ENCODE measurements around the gene COPB2. TPM values are rescaled to one million over a fixed set of nuclear protein-coding genes. Genes with fewer than 3 reads are reported as not detected.
A peak's percentile ranks its signal among the peaks of the same experiment; 100 is the strongest.

COPB2 gene
- total RNA-seq, 1 donor = 164 TPM

GRCh38 chr3:139430493-139430892, 41.0 kb upstream of the COPB2 start:
- H3K36me3 ChIP-seq (ENCODE audit: insufficient read depth, low read length) = no peaks in the 10 kb centered on the region
- H3K4me3 ChIP-seq (ENCODE audit: insufficient read depth, low read length) = no peak overlapping the region
- TF ChIP-seq CTCF (IDR thresholded peaks at IDR 0.05; ENCODE audit: extremely low read depth, low read depth, low read length) = no peak
- DNase-seq (ENCODE audit: insufficient read length, low spot score, missing footprints) = no peak
- no peak overlapping the region for H2AFZ ChIP-seq (ENCODE audit: low read length)
- H3K27ac ChIP-seq (ENCODE audit: low read depth, low read length) = no peak overlapping the region
- no peaks in the 10 kb centered on the region for H3K27me3 ChIP-seq (ENCODE audit: insufficient read depth, low read length)
- no peaks in the 10 kb centered on the region for H3K9me3 ChIP-seq (ENCODE audit: low read depth, low read length)
- H3K79me2 ChIP-seq (ENCODE audit: insufficient read depth, low read length) = no peaks in the 10 kb centered on the region
- H3K4me2 ChIP-seq (ENCODE audit: insufficient read depth, low read length) = no peak overlapping the region
- no peaks in the 10 kb centered on the region for H3K4me1 ChIP-seq (ENCODE audit: insufficient read depth, low read length)
- no peaks in the 10 kb centered on the region for H4K20me1 ChIP-seq (ENCODE audit: insufficient read depth, low read length)

GRCh38 chr3:139427283-139428060, 38.0 kb upstream of the COPB2 start:
- DNase-seq (ENCODE audit: insufficient read length, low spot score, missing footprints) = peak; percentile 59
- TF ChIP-seq CTCF (IDR thresholded peaks at IDR 0.05; ENCODE audit: extremely low read depth, low read depth, low read length) = peak; percentile 85
- H3K4me3 ChIP-seq (ENCODE audit: insufficient read depth, low read length) = no peak overlapping the region
- H3K27me3 ChIP-seq (ENCODE audit: insufficient read depth, low read length) = no peaks in the 10 kb centered on the region
- H4K20me1 ChIP-seq (ENCODE audit: insufficient read depth, low read length) = no peaks in the 10 kb centered on the region
- no peak overlapping the region for H2AFZ ChIP-seq (ENCODE audit: low read length)
- H3K4me2 ChIP-seq (ENCODE audit: insufficient read depth, low read length) = no peak overlapping the region
- H3K9me3 ChIP-seq (ENCODE audit: low read depth, low read length) = no peaks in the 10 kb centered on the region
- no peak overlapping the region for H3K27ac ChIP-seq (ENCODE audit: low read depth, low read length)
- no peaks in the 10 kb centered on the region for H3K36me3 ChIP-seq (ENCODE audit: insufficient read depth, low read length)
- no peaks in the 10 kb centered on the region for H3K4me1 ChIP-seq (ENCODE audit: insufficient read depth, low read length)
- H3K79me2 ChIP-seq (ENCODE audit: insufficient read depth, low read length) = no peaks in the 10 kb centered on the region

GRCh38 chr3:139425745-139426400, 36.4 kb upstream of the COPB2 start:
- Histone ChIP-seq H3K27ac (ENCODE audit: low read depth, low read length) (no peak overlapping the region), H3K27me3 (ENCODE audit: insufficient read depth, low read length) (no peaks in the 10 kb centered on the region), H3K36me3 (ENCODE audit: insufficient read depth, low read length) (no peaks in the 10 kb centered on the region), H2AFZ (ENCODE audit: low read length) (no peak overlapping the region), H4K20me1 (ENCODE audit: insufficient read depth, low read length) (no peaks in the 10 kb centered on the region), H3K9me3 (ENCODE audit: low read depth, low read length) (no peaks in the 10 kb centered on the region), H3K4me2 (ENCODE audit: insufficient read depth, low read length) (no peak overlapping the region), H3K4me3 (ENCODE audit: insufficient read depth, low read length) (no peak overlapping the region), H3K79me2 (ENCODE audit: insufficient read depth, low read length) (no peaks in the 10 kb centered on the region), H3K4me1 (ENCODE audit: insufficient read depth, low read length) (no peaks in the 10 kb centered on the region)
- no peak for DNase-seq (ENCODE audit: insufficient read length, low spot score, missing footprints)
- TF ChIP-seq CTCF (IDR thresholded peaks at IDR 0.05; ENCODE audit: extremely low read depth, low read depth, low read length) = no peak

GRCh38 chr3:139423232-139423631, 33.8 kb upstream of the COPB2 start:
- Histone ChIP-seq H3K27ac (ENCODE audit: low read depth, low read length) (no peak overlapping the region), H3K4me3 (ENCODE audit: insufficient read depth, low read length) (no peak overlapping the region), H4K20me1 (ENCODE audit: insufficient read depth, low read length) (no peaks in the 10 kb centered on the region), H3K4me2 (ENCODE audit: insufficient read depth, low read length) (no peak overlapping the region), H3K4me1 (ENCODE audit: insufficient read depth, low read length) (no peaks in the 10 kb centered on the region), H3K36me3 (ENCODE audit: insufficient read depth, low read length) (no peaks in the 10 kb centered on the region), H2AFZ (ENCODE audit: low read length) (no peak overlapping the region), H3K27me3 (ENCODE audit: insufficient read depth, low read length) (no peaks in the 10 kb centered on the region), H3K9me3 (ENCODE audit: low read depth, low read length) (no peaks in the 10 kb centered on the region), H3K79me2 (ENCODE audit: insufficient read depth, low read length) (no peaks in the 10 kb centered on the region)
- DNase-seq (ENCODE audit: insufficient read length, low spot score, missing footprints) = no peak
- TF ChIP-seq CTCF (IDR thresholded peaks at IDR 0.05; ENCODE audit: extremely low read depth, low read depth, low read length) = no peak
